ENCODE measurements around the gene EDC3. TPM values are rescaled to one million over a fixed set of nuclear protein-coding genes. Genes with fewer than 3 reads are reported as not detected.

Gene EDC3
- total and polyA plus RNA-seq, 2 experiments from 2014 or later: 13.8 to 26.5 TPM

DNA sequence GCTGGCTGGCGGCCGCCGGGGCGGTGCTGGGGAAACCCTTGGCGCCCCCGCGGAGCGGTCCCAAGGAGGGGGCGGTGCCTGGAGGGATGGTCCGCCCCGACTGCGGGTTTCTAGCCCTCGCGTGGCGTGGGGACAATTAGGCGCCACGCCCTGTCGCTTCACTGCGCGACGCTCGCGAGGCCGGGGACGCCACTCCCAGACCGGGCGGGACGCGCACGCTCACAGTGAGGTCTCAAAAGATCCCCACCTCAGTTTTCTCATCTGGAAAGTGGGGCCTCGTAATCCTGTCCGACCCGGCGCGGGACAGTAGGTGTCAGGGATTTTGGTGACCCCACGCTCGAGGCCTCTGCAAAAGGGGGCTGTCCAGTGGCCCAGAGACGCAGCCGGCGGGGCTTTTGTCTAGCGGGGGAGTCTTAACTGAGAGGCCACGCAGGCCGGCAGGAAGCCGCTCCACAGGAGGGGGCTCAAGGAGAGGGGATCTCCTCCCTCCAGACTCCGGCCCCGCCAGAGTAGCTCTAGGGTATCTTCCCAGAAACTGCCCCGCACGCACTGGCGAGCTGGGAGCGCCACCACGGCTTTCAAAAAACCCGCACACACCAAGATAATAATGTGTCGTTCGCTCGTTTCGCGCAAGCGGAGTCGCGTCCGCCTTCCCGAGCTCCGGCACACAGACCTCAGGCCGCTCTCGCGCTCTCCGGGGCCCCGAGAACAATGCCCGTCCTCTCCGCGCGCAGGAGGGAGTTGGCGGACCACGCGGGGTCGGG is 80.9 kb downstream of the EDC3 start:
- Histone ChIP-seq H4K20me1 (replicated peaks; ENCODE audit: insufficient read depth) (peaks cover 22% of the 10 kb centered on the region), H3F3A (replicated peaks; ENCODE audit: low read depth) (peaks cover 9% of the 10 kb centered on the region; the same call in 1 of the 2 replicates), H3K36me3 (ENCODE audit: insufficient read depth) (0 out of 2 replicates have a peak, but pooled peaks cover 2% of the 10 kb centered on the region), H3K4me1 (ENCODE audit: insufficient read depth) (peaks cover 11% of the 10 kb centered on the region), H3K4me3 (peak overlapping the region; percentile 96), H3K9me2 (ENCODE audit: insufficient read depth) (no peaks in the 10 kb centered on the region), H3K27ac (ENCODE audit: low read depth) (peak overlapping the region; percentile 85; the same call in 1 of the 2 replicates), H3K27me3 (ENCODE audit: insufficient read depth) (peaks cover 9% of the 10 kb centered on the region; the same call in 1 of the 2 replicates), H2AFZ (peak overlapping the region; percentile 98), H3K79me2 (replicated peaks; ENCODE audit: insufficient read depth) (peaks cover 29% of the 10 kb centered on the region), H3K4me2 (peak overlapping the region; percentile 84)
- peaks cover 14% of the 10 kb centered on the region for H3K4me1 Mint-ChIP-seq
- peak; percentile 66 for DNase-seq (ENCODE audit: low spot score)
- H3K36me3 Mint-ChIP-seq (ENCODE audit: low read depth): peaks cover 8% of the 10 kb centered on the region
- no peak for TF ChIP-seq EZH2 (IDR thresholded peaks at IDR 0.05; ENCODE audit: low read depth, unreplicated experiment)
- no peak for TF ChIP-seq ZNF114 (CRISPR knock-in tag; IDR thresholded peaks at IDR 0.05)
- TF ChIP-seq, protein P1, sequence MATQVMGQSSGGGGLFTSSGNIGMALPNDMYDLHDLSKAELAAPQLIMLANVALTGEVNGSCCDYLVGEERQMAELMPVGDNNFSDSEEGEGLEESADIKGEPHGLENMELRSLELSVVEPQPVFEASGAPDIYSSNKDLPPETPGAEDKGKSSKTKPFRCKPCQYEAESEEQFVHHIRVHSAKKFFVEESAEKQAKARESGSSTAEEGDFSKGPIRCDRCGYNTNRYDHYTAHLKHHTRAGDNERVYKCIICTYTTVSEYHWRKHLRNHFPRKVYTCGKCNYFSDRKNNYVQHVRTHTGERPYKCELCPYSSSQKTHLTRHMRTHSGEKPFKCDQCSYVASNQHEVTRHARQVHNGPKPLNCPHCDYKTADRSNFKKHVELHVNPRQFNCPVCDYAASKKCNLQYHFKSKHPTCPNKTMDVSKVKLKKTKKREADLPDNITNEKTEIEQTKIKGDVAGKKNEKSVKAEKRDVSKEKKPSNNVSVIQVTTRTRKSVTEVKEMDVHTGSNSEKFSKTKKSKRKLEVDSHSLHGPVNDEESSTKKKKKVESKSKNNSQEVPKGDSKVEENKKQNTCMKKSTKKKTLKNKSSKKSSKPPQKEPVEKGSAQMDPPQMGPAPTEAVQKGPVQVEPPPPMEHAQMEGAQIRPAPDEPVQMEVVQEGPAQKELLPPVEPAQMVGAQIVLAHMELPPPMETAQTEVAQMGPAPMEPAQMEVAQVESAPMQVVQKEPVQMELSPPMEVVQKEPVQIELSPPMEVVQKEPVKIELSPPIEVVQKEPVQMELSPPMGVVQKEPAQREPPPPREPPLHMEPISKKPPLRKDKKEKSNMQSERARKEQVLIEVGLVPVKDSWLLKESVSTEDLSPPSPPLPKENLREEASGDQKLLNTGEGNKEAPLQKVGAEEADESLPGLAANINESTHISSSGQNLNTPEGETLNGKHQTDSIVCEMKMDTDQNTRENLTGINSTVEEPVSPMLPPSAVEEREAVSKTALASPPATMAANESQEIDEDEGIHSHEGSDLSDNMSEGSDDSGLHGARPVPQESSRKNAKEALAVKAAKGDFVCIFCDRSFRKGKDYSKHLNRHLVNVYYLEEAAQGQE (IDR thresholded peaks at IDR 0.05; ENCODE audit: unreplicated experiment): no peak
- TF ChIP-seq, protein P2, sequence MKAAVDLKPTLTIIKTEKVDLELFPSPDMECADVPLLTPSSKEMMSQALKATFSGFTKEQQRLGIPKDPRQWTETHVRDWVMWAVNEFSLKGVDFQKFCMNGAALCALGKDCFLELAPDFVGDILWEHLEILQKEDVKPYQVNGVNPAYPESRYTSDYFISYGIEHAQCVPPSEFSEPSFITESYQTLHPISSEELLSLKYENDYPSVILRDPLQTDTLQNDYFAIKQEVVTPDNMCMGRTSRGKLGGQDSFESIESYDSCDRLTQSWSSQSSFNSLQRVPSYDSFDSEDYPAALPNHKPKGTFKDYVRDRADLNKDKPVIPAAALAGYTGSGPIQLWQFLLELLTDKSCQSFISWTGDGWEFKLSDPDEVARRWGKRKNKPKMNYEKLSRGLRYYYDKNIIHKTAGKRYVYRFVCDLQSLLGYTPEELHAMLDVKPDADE (IDR thresholded peaks at IDR 0.05): no peak
- no peak; the same call in 1 of the 2 replicates for TF ChIP-seq CREB1 (CRISPR knock-in tag; IDR thresholded peaks at IDR 0.05; ENCODE audit: low read depth)
- TF ChIP-seq, protein P3, sequence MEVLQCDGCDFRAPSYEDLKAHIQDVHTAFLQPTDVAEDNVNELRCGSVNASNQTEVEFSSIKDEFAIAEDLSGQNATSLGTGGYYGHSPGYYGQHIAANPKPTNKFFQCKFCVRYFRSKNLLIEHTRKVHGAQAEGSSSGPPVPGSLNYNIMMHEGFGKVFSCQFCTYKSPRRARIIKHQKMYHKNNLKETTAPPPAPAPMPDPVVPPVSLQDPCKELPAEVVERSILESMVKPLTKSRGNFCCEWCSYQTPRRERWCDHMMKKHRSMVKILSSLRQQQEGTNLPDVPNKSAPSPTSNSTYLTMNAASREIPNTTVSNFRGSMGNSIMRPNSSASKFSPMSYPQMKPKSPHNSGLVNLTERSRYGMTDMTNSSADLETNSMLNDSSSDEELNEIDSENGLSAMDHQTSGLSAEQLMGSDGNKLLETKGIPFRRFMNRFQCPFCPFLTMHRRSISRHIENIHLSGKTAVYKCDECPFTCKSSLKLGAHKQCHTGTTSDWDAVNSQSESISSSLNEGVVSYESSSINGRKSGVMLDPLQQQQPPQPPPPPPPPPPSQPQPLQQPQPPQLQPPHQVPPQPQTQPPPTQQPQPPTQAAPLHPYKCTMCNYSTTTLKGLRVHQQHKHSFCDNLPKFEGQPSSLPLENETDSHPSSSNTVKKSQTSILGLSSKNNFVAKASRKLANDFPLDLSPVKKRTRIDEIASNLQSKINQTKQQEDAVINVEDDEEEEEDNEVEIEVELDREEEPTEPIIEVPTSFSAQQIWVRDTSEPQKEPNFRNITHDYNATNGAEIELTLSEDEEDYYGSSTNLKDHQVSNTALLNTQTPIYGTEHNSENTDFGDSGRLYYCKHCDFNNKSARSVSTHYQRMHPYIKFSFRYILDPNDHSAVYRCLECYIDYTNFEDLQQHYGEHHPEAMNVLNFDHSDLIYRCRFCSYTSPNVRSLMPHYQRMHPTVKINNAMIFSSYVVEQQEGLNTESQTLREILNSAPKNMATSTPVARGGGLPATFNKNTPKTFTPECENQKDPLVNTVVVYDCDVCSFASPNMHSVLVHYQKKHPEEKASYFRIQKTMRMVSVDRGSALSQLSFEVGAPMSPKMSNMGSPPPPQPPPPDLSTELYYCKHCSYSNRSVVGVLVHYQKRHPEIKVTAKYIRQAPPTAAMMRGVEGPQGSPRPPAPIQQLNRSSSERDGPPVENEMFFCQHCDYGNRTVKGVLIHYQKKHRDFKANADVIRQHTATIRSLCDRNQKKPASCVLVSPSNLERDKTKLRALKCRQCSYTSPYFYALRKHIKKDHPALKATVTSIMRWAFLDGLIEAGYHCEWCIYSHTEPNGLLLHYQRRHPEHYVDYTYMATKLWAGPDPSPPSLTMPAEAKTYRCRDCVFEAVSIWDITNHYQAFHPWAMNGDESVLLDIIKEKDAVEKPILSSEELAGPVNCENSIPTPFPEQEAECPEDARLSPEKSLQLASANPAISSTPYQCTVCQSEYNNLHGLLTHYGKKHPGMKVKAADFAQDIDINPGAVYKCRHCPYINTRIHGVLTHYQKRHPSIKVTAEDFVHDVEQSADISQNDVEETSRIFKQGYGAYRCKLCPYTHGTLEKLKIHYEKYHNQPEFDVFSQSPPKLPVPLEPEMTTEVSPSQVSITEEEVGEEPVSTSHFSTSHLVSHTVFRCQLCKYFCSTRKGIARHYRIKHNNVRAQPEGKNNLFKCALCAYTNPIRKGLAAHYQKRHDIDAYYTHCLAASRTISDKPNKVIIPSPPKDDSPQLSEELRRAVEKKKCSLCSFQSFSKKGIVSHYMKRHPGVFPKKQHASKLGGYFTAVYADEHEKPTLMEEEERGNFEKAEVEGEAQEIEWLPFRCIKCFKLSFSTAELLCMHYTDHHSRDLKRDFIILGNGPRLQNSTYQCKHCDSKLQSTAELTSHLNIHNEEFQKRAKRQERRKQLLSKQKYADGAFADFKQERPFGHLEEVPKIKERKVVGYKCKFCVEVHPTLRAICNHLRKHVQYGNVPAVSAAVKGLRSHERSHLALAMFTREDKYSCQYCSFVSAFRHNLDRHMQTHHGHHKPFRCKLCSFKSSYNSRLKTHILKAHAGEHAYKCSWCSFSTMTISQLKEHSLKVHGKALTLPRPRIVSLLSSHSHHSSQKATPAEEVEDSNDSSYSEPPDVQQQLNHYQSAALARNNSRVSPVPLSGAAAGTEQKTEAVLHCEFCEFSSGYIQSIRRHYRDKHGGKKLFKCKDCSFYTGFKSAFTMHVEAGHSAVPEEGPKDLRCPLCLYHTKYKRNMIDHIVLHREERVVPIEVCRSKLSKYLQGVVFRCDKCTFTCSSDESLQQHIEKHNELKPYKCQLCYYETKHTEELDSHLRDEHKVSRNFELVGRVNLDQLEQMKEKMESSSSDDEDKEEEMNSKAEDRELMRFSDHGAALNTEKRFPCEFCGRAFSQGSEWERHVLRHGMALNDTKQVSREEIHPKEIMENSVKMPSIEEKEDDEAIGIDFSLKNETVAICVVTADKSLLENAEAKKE (CRISPR knock-in tag; IDR thresholded peaks at IDR 0.05): no peak
- no peak for TF ChIP-seq JUNB (IDR thresholded peaks at IDR 0.05; ENCODE audit: unreplicated experiment)
- no peak for TF ChIP-seq NANOG (IDR thresholded peaks at IDR 0.05; ENCODE audit: borderline replicate concordance)
- TF ChIP-seq EZH2phosphoT487 (IDR thresholded peaks at IDR 0.05; ENCODE audit: unreplicated experiment): no peak
- H3K27me3 Mint-ChIP-seq (ENCODE audit: insufficient read depth, low read depth, poor library complexity): peaks cover 20% of the 10 kb centered on the region
- peak overlapping the region; percentile 96 for H3K27ac Mint-ChIP-seq
- peak overlapping the region; percentile 90 for H3K4me3 Mint-ChIP-seq
- ATAC-seq: peak; percentile 63
- no peaks in the 10 kb centered on the region for H3K9me3 Mint-ChIP-seq

All from GM23338 (cell line).